ENCODE measurements around the gene UTS2.

Gene UTS2

GRCh38 chr1:7805460-7805859 lies 47.4 kb downstream of the UTS2 start:
- Histone ChIP-seq H3K27ac (ENCODE audit: low read depth, low read length, poor library complexity, severe bottlenecking) (no peak overlapping the region), H3K4me3 (ENCODE audit: low read depth, low read length, poor library complexity, severe bottlenecking) (no peak overlapping the region), H3K36me3 (ENCODE audit: insufficient read depth, low read length) (no peaks in the 10 kb centered on the region), H3K9ac (ENCODE audit: low read length) (no peak overlapping the region), H3K9me3 (ENCODE audit: low read length) (no peaks in the 10 kb centered on the region), H3F3A (ENCODE audit: insufficient read depth, low read length) (no peaks in the 10 kb centered on the region), H3K27me3 (ENCODE audit: insufficient read depth, low read length) (no peaks in the 10 kb centered on the region), H3K4me2 (ENCODE audit: low read length) (no peak overlapping the region), H3K79me2 (ENCODE audit: insufficient read depth, low read length) (no peaks in the 10 kb centered on the region), H3K9me2 (ENCODE audit: low read depth, low read length) (no peaks in the 10 kb centered on the region), H2AFZ (ENCODE audit: low read length) (no peak overlapping the region), H4K20me1 (ENCODE audit: insufficient read depth, low read length) (no peaks in the 10 kb centered on the region), H3K4me1 (ENCODE audit: insufficient read depth, low read length, severe bottlenecking) (no peaks in the 10 kb centered on the region)
- no peak for TF ChIP-seq EZH2 (IDR thresholded peaks at IDR 0.05; ENCODE audit: borderline replicate concordance, low read length)
- no peak for TF ChIP-seq CTCF (IDR thresholded peaks at IDR 0.05; ENCODE audit: low read length)

All from OCI-LY1 (cell line).